ENCODE data around the gene CCT5. TPM values are rescaled to one million over a fixed set of nuclear protein-coding genes. Genes with fewer than 3 reads are reported as not detected.
A peak's percentile ranks its signal among the peaks of the same experiment; 100 is the strongest.

Gene CCT5
- total and polyA plus RNA-seq, 10 donors = 76.9 to 150 (median 115) TPM

DNA sequence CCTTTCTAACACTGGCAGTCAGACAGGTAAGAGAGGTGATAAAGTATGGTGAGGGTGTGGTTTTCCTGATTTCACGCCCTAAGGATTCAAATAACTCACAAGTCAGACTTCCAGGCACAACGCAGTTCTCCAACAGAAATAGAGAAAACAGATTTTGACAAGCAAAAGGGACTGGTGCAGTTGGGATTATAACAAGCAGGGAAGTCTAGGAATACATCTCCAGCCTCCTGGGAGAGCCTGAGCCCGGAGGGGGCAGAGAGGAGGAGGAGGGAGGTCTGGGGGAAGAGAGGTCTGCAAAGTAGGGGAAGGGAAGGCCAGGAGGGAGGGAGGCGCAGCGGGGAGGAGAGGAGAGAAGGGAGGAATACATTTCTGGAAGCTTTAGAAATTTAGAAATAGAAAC is 56.0 kb downstream of the CCT5 start:
- intact Hi-C loops (cut with DNase I; ENCODE audit: low total_unique reads) = no loop called here
- peaks cover 0 to 23% (median 0%) of the 10 kb centered on the region in 7 donors for H3K27me3 ChIP-seq (replicated peaks in 1 of 7)
- no peaks in the 10 kb centered on the region for H3K9me3 ChIP-seq
- no peak for TF ChIP-seq POLR2A (IDR thresholded peaks at IDR 0.05)
- no peak for TF ChIP-seq POLR2AphosphoS5 (IDR thresholded peaks at IDR 0.05)
- TF ChIP-seq, protein P1, sequence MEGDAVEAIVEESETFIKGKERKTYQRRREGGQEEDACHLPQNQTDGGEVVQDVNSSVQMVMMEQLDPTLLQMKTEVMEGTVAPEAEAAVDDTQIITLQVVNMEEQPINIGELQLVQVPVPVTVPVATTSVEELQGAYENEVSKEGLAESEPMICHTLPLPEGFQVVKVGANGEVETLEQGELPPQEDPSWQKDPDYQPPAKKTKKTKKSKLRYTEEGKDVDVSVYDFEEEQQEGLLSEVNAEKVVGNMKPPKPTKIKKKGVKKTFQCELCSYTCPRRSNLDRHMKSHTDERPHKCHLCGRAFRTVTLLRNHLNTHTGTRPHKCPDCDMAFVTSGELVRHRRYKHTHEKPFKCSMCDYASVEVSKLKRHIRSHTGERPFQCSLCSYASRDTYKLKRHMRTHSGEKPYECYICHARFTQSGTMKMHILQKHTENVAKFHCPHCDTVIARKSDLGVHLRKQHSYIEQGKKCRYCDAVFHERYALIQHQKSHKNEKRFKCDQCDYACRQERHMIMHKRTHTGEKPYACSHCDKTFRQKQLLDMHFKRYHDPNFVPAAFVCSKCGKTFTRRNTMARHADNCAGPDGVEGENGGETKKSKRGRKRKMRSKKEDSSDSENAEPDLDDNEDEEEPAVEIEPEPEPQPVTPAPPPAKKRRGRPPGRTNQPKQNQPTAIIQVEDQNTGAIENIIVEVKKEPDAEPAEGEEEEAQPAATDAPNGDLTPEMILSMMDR (IDR thresholded peaks at IDR 0.05 in 8 of 11, conservative IDR thresholded peaks at IDR 0.05 in 3 of 11) = no peak
- 69 to 86% (median 78%) methylated on average over 5 of the region's 5 CpGs for WGBS, 5 donors
- DNase-seq = no peak
- H3K27ac ChIP-seq = no peak overlapping the region
- no peaks in the 10 kb centered on the region for H3K36me3 ChIP-seq
- peaks cover 0 to 29% (median 14%) of the 10 kb centered on the region in 6 donors for H3K4me1 ChIP-seq
- no peak overlapping the region for H3K4me3 ChIP-seq

DNA sequence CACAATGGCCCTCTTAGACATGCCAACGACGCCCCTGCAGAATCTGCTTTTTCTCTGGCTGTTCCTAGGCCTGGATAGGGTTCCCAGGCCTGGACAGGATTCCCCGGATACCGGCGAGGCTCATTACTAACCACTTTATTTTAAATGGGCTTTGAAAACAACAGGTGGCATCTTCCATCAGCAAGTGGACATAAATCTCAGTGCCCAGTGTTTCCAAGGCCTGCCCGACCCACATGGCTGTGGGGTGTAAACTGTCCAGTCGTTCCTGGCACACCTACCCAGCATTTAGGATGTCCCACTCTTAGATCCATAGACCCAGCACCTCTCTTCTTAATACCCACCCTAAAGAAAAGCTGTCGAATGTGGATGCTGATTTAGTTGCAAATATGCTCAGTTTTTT is 56.7 kb downstream of the CCT5 start:
- DNase-seq = no peak
- Histone ChIP-seq H3K27me3 (replicated peaks in 1 of 7) (peaks cover 0 to 23% (median 0%) of the 10 kb centered on the region in 7 donors), H3K4me1 (peaks cover 0 to 29% (median 14%) of the 10 kb centered on the region in 6 donors), H3K9me3 (no peaks in the 10 kb centered on the region), H3K36me3 (no peaks in the 10 kb centered on the region), H3K27ac (peak overlapping the region in 3 of 8 donors; percentile 65 to 79 (median 67)), H3K4me3 (peak overlapping the region in 6 of 8 donors; percentile 48 to 68 (median 50))
- TF ChIP-seq POLR2AphosphoS5 (IDR thresholded peaks at IDR 0.05) (no peak), POLR2A (IDR thresholded peaks at IDR 0.05) (no peak)
- TF ChIP-seq, protein P1 (IDR thresholded peaks at IDR 0.05 in 8 of 11, conservative IDR thresholded peaks at IDR 0.05 in 3 of 11) = no peak
- 57 to 74% (median 61%) methylated on average over 8 of the region's 8 CpGs for WGBS, 5 donors
- intact Hi-C loops (cut with DNase I; ENCODE audit: low total_unique reads) = no loop called here

DNA sequence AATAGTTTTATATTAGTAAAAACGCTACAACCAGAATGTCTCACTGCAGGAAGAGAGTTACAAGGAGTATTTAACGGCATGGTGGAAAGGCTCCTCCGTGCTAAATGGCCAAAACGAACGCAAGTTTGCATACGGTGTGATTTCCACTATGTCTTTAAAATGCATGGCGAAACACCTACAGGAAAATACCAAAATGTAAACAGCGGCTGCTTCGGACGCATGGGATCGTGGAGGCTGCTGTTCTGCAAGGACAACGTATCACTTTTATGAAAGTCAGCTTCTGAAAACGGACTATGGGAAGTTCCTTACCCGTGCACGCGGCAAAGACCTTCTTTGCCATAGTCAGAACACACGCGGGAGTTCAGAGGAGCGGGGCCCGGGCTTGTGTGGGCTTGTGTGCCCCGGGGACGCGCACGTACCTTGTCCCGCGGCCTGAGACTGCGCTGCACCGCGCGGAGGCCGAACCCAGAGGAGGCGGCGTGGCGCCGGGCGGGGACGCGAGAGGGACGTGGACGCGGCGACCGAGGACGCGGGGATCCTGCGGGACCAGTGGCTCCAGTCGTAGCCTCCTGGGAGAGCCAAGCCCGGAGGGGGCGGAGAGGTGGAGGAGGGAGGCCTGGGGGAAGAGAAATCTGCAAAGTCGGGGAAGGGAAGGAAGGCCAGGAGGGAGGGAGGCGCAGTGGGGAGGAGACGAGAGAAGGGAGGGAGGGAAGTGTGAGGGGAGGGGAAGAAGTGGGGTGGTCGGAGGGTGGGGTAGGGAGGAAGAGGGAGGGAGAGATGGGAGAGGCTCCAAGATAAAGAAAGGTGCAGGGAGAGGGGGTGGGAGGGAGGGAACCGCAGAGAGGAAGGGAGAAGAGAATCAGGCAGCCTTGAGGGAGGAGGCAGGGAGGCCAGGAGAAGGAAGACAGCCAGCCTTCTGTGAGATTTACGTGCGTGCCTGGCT is 57.4 kb downstream of the CCT5 start, which contains the start of gene CMBL:
TSS of gene CMBL (minus strand) at position 697 of the 943 bp plus-strand sequence. CDS start 17,140 bp downstream, outside the sequence.
- intact Hi-C loops (cut with DNase I; ENCODE audit: low total_unique reads) = no loop called here
- Histone ChIP-seq H3K27ac (peak within 1 kb of the TSS in 6 of 8 donors; percentile 29 to 79 (median 64)), H3K9me3 (no peaks in the 10 kb centered on the region), H3K36me3 (no peaks in the 10 kb centered on the region), H3K4me1 (peaks cover 0 to 29% (median 14%) of the 10 kb centered on the region in 6 donors), H3K27me3 (replicated peaks in 1 of 7) (peaks cover 0 to 23% (median 0%) of the 10 kb centered on the region in 7 donors), H3K4me3 (peak within 1 kb of the TSS; percentile 35 to 68 (median 49))
- WGBS, 5 donors = 2 to 3% (median 2%) methylated on average over 47 to 56 of the region's 56 CpGs
- TF ChIP-seq POLR2AphosphoS5 (IDR thresholded peaks at IDR 0.05) (peak in 2 of 3 donors; percentile 61 to 66), POLR2A (IDR thresholded peaks at IDR 0.05) (no peak)
- peak; percentile 84 for DNase-seq

DNA sequence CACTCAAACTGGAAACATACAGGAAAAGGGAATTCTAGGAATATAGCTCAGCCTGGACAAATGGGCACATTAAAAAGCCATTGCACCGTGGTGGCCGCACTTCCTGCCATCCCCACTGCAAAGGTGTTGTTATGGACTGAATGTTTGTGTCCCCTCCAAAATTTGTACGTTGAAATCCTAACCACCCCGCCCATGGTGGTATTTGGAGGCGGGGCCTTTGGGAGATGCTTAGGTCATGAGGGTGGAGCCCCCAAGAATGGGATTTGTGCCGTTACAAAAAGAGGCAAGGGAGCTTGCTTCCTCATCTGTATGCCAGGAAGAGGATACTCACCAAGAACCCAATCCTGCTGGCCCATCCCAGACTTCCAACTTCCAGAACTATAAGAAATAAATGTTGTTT is 58.8 kb downstream of the CCT5 start:
- TF ChIP-seq, protein P1 (IDR thresholded peaks at IDR 0.05 in 8 of 11, conservative IDR thresholded peaks at IDR 0.05 in 3 of 11) = no peak
- TF ChIP-seq POLR2A (IDR thresholded peaks at IDR 0.05) (no peak), POLR2AphosphoS5 (IDR thresholded peaks at IDR 0.05) (no peak)
- intact Hi-C loops (cut with DNase I; ENCODE audit: low total_unique reads) = no loop called here
- 81 to 89% (median 85%) methylated on average over 6 of the region's 6 CpGs for WGBS, 5 donors

More for the DNA sequence above, 58.8 kb downstream of the CCT5 start:
- H3K9me3 ChIP-seq = no peaks in the 10 kb centered on the region
- H3K27ac ChIP-seq = no peak overlapping the region
- no peak for DNase-seq
- no peak overlapping the region for H3K4me3 ChIP-seq
- peaks cover 0 to 23% (median 0%) of the 10 kb centered on the region in 7 donors for H3K27me3 ChIP-seq (replicated peaks in 1 of 7)
- peaks cover 0 to 29% (median 14%) of the 10 kb centered on the region in 6 donors for H3K4me1 ChIP-seq
- H3K36me3 ChIP-seq = no peaks in the 10 kb centered on the region
